Pancreas (tissue), 10 donors: Measurements from ENCODE around the gene METTL5. TPM values are rescaled to one million over a fixed set of nuclear protein-coding genes. Genes with fewer than 3 reads are reported as not detected.

Experiments used
- ATAC-seq, 4 donors: fragments of 200-7000 bp; cut with Tn5 transposase; one replicate each; pipeline versions ENCODE4 v1.8.0 to v1.9.1; 2020; ENCODE audit warnings: mild to moderate bottlenecking in 4 of 4, moderate library complexity in 4 of 4
- DNase-seq, 6 donors: peaks; one replicate each; pipeline ENCODE4 v3.0.0-alpha.2; 2020
- FAIRE-seq: peaks from 2 replicates; lab custom pipeline; 2012; peaks lifted over from hg19 to GRCh38; lab: Jason Lieb, UNC
- H3K27ac ChIP-seq, 4 donors: fragments of 200-600 bp; sonication (generic); 1 replicate in 3 of 4; 2 replicates in 1 of 4; pipeline versions ENCODE4 v1.5.0 to v1.8.0; 2020
- H3K27me3 ChIP-seq, 4 donors: fragments of 200-600 bp; one replicate each; pipeline ENCODE4 v1.8.0; 2021
- H3K36me3 ChIP-seq, 3 donors: fragments of 200-600 bp; sonication (generic) in 1 of 3; one replicate each; pipeline versions ENCODE4 v1.5.0 to v1.8.0; 2020 to 2021
- H3K4me1 ChIP-seq, 3 donors: fragments of 200-600 bp; one replicate each; pipeline ENCODE4 v1.8.0; 2021
- H3K4me3 ChIP-seq, 4 donors: fragments of 200-600 bp; sonication (generic) in 2 of 4; one replicate each; pipeline versions ENCODE4 v1.5.0 to v1.8.0; 2020 to 2021
- H3K9me3 ChIP-seq, 4 donors: fragments of 200-600 bp; one replicate each; pipeline ENCODE4 v1.8.0; 2021
- WGBS, 2 donors: extraction: QIAGEN DNeasy Blood & Tissue Kit; methylation state at CpG; one replicate each; pipeline ENCODE4 v1.1.7; 2013; 5-methylcytosine and 5-hydroxymethylcytosine counted together
- intact Hi-C, 3 donors: fragments of 100-400 bp; cut with DNase I; formaldehyde crosslinking; loops; one replicate each; pipeline versions ENCODE4 v1.11.1 to v1.14.2; 2022
- polyA plus RNA-seq, 2 donors: library from polyadenylated mRNA; stranded (reverse); fragments of 200-250 nt; gene quantifications; one replicate each; pipeline ENCODE4 v1.2.3, GENCODE V29; 2013
- total RNA-seq, 6 donors: library from RNA; stranded (reverse); fragmentation: NEBNext Ultra II Directional in 4 of 6; extraction: Animal tissue kit (Norgen Biotek cat#: 25700) in 4 of 6; gene quantifications; one replicate each; pipeline versions ENCODE4 v1.2.1 to v1.2.4, GENCODE V29; 2021 to 2023
- TF ChIP-seq, protein P1 (sequence below), 4 donors: fragments of 200-600 bp; sonication (generic) in 3 of 4; IDR thresholded peaks; one replicate each; pipeline versions ENCODE4 v1.5.0 to v1.8.0; 2021; ENCODE audit warnings: antibody characterized with exemption in 4 of 4
- donor health status: healthy with polysubstance abuse.
- donor health status: DM: no; HTN: no; CAD: no; lungs with moderate emphysema.
- donor health status: DM: no; HTN: no; CAD: no.
- donor health status: control.
- donor health status: control.
- donor health status: Bipolar disorder and iron deficiency.
- donor health status: DM: yes; HTN: yes; CAD: no.
- donor health status: DM: no; HTN: no; CAD: no.
- donor health status: DM: no; HTN: no; CAD: no.
- donor health status: DM: yes; HTN: yes; CAD: no.

The METTL5 gene
- total and polyA plus RNA-seq, 8 donors = 29.7 to 41.3 (median 33.8) TPM

DNA sequence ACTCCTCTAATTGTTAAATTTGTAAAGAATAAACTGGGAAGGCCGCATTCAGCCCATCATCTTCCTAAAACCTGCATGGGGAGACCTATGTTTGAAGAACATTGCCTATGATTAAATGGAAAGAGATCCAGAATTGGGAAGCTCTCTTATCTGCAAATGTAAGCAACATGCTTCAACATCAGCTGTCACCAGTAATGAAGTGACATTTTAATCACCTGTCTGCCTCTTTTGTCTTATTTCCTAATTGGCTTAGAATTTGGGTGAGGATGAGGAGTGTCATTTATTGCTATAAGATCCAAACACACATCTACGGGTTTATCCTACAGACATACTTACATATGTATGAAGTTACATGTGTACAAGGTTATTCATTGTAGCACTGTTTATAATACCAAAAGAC, 52.1 kb downstream of the METTL5 start:
- Histone ChIP-seq H3K27ac (no peak overlapping the region), H3K4me1 (no peaks in the 10 kb centered on the region), H3K9me3 (no peaks in the 10 kb centered on the region), H3K36me3 (no peaks in the 10 kb centered on the region), H3K4me3 (no peak overlapping the region), H3K27me3 (peaks cover 0 to 8% (median 2%) of the 10 kb centered on the region in 4 donors)
- WGBS, 2 donors = 73 to 83% methylated on average over 2 of the region's 2 CpGs
- TF ChIP-seq, protein P1, sequence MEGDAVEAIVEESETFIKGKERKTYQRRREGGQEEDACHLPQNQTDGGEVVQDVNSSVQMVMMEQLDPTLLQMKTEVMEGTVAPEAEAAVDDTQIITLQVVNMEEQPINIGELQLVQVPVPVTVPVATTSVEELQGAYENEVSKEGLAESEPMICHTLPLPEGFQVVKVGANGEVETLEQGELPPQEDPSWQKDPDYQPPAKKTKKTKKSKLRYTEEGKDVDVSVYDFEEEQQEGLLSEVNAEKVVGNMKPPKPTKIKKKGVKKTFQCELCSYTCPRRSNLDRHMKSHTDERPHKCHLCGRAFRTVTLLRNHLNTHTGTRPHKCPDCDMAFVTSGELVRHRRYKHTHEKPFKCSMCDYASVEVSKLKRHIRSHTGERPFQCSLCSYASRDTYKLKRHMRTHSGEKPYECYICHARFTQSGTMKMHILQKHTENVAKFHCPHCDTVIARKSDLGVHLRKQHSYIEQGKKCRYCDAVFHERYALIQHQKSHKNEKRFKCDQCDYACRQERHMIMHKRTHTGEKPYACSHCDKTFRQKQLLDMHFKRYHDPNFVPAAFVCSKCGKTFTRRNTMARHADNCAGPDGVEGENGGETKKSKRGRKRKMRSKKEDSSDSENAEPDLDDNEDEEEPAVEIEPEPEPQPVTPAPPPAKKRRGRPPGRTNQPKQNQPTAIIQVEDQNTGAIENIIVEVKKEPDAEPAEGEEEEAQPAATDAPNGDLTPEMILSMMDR (IDR thresholded peaks at IDR 0.05) = no peak
- ATAC-seq (no peak), DNase-seq (no peak), FAIRE-seq (no peak)
- intact Hi-C loops = no loop called here

DNA sequence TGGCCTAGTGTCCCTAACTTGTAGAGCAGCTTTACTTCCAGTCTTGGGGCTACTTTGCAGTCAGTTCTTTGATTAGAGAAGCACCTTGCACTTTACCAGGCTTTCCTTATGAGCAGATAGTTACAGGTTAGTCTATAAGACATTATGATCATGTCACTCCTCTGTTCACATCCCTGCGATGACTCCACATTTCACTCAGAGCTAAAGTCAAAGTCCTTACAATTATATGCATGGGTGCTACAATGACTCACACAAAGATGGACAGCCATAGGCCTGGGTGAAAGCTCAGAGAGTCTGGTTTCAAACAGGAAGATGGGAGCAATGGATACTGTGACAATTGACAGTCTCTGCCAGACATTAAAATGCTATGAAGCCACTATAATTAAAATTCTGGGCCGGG, 53.1 kb downstream of the METTL5 start:
- Histone ChIP-seq H3K4me1 (no peaks in the 10 kb centered on the region), H3K36me3 (no peaks in the 10 kb centered on the region), H3K4me3 (no peak overlapping the region), H3K27me3 (peaks cover 0 to 8% (median 2%) of the 10 kb centered on the region in 4 donors), H3K9me3 (no peaks in the 10 kb centered on the region), H3K27ac (no peak overlapping the region)
- 89 to 100% methylated on average over 2 of the region's 2 CpGs for WGBS, 2 donors
- intact Hi-C loops = no loop called here
- ATAC-seq (no peak), DNase-seq (no peak), FAIRE-seq (no peak)
- TF ChIP-seq, protein P1 (IDR thresholded peaks at IDR 0.05) = no peak

DNA sequence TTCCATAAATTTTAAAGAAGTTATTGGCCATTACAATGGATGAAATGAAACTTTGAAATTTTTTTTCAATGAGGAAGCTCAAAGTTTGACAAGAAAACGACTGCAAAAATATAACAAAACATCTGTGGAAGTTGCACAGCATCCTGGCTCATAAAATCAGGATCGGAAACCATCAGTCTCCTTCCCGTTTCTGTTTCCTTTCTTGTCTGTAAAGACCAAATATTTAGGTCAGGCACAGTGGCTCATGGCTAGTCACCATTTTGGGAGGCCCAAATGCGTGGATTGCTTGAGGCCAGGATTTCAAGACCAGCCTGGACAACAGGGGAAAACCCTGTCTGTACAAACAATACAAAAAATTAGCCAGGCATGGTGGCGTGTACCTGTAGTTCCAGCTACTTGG, 53.7 kb downstream of the METTL5 start:
- no peaks in the 10 kb centered on the region for H3K9me3 ChIP-seq
- H3K27ac ChIP-seq = no peak overlapping the region
- no peak for DNase-seq
- ATAC-seq = no peak
- no peaks in the 10 kb centered on the region for H3K4me1 ChIP-seq
- peaks cover 0 to 8% (median 2%) of the 10 kb centered on the region in 4 donors for H3K27me3 ChIP-seq
- intact Hi-C loops = no loop called here
- WGBS, 2 donors = 77 to 83% methylated on average over 5 of the region's 5 CpGs
- TF ChIP-seq, protein P1 (IDR thresholded peaks at IDR 0.05) = no peak
- H3K36me3 ChIP-seq = no peaks in the 10 kb centered on the region
- no peak for FAIRE-seq
- no peak overlapping the region for H3K4me3 ChIP-seq

DNA sequence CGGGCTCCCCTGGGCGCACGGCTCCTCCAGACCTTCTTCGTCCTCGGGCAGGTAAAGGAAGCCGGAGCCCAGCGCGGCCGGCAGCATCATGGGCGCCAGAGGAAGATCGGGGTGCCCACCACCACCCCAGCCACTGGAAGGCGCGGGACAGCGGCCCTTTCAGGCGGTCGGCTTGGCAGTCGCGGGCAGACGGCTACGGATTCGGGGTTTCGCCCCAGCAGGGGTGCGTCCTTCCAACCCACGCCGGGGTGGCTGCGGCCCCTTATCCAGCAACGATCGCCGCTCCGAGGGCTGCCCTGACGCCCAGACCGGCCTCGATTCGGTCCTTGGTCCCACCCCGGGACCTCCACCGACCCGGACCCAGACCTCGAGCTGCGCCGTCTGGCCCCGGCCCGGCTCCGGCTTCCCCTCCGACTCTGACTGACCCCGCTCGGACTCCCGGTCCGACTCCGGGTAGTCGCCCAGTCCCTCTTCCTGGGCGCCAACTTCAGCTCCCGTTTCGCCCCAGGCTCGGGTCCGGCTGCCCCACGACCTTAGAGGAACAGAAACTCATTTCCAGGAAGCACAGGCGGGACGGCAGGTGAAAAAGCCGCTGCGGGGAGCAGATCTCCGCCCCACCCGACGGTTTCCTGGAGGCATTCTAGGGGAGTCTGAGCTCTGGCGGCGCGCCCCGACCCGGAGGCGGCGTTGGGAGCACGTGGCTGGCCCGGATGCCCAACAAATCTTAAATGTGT, 56.3 kb downstream of the METTL5 start:
- Histone ChIP-seq H3K4me1 (no peaks in the 10 kb centered on the region), H3K9me3 (no peaks in the 10 kb centered on the region), H3K27me3 (peaks cover 0 to 8% (median 2%) of the 10 kb centered on the region in 4 donors), H3K27ac (no peak overlapping the region), H3K4me3 (peak overlapping the region in 3 of 4 donors; percentile 14 to 47 (median 31)), H3K36me3 (no peaks in the 10 kb centered on the region)
- 16 to 18% methylated on average over 41 to 72 of the region's 72 CpGs for WGBS, 2 donors
- intact Hi-C loops = no loop called here
- TF ChIP-seq, protein P1 (IDR thresholded peaks at IDR 0.05) = no peak
- DNase-seq (peak in 4 of 6 donors; percentile 20 to 77 (median 48)), FAIRE-seq (no peak), ATAC-seq (peak; percentile 42 to 70 (median 62))
